Muscle layer of colon (tissue), 2 donors: ENCODE data around the gene C10orf88.
A peak's percentile ranks its signal among the peaks of the same experiment; 100 is the strongest.

Experiments
- H3K27ac ChIP-seq: one replicate; pipeline ENCODE4 v1.7.0; 2013; ENCODE audit warnings: low read depth, mild to moderate bottlenecking, low read length, moderate library complexity
- H3K27me3 ChIP-seq, 2 donors: one replicate each; pipeline ENCODE4 v1.7.0; 2013; ENCODE audit warnings: low read length in 2 of 2, mild to moderate bottlenecking in 2 of 2; ENCODE audit not compliant: insufficient read depth in 2 of 2, control insufficient read depth in 1 of 2
- H3K36me3 ChIP-seq: one replicate; pipeline ENCODE4 v1.7.0; 2013; ENCODE audit warnings: mild to moderate bottlenecking, low read length; ENCODE audit not compliant: insufficient read depth
- H3K4me1 ChIP-seq: one replicate; pipeline ENCODE4 v1.7.0; 2013; ENCODE audit warnings: mild to moderate bottlenecking, low read length; ENCODE audit not compliant: insufficient read depth
- H3K4me3 ChIP-seq, 2 donors: one replicate each; pipeline ENCODE4 v1.7.0; 2013; ENCODE audit warnings: low read length in 2 of 2, low read depth in 1 of 2, mild to moderate bottlenecking in 1 of 2, moderate library complexity in 1 of 2
- H3K9ac ChIP-seq: one replicate; pipeline ENCODE4 v1.7.0; 2013; ENCODE audit warnings: low read length
- H3K9me3 ChIP-seq: one replicate; pipeline ENCODE4 v1.7.0; 2013; ENCODE audit warnings: mild to moderate bottlenecking, low read length
- donor health status: abdominal sarcoma.
- donor health status: Adenocarcinoma of cecum.

The C10orf88 gene

DNA sequence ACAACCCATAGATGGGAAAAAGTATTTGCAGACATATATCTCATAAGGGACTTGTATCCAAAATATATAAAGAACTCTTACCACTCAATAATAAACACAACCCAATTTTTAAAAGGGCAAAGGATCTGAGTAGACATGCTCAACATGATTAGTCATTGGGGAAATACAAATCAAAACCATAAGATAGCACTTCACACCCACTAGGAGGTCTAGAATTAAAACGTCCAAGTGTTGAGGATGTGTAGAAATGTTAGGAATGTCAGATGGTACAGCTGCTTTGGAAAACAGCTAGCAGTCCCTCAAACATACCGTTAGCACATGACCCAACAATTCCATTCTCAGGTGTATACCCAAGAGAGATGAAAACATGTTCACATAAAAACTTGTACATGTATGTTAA lies 34.5 kb upstream of the C10orf88 start:
- H3K9me3 ChIP-seq, result no peaks in the 10 kb centered on the region
- H3K9ac ChIP-seq, result no peak overlapping the region
- no peak overlapping the region for H3K27ac ChIP-seq
- H3K36me3 ChIP-seq, result peaks cover 4% of the 10 kb centered on the region
- H3K4me1 ChIP-seq, result no peaks in the 10 kb centered on the region
- H3K4me3 ChIP-seq, result no peak overlapping the region
- H3K27me3 ChIP-seq, result no peaks in the 10 kb centered on the region

DNA sequence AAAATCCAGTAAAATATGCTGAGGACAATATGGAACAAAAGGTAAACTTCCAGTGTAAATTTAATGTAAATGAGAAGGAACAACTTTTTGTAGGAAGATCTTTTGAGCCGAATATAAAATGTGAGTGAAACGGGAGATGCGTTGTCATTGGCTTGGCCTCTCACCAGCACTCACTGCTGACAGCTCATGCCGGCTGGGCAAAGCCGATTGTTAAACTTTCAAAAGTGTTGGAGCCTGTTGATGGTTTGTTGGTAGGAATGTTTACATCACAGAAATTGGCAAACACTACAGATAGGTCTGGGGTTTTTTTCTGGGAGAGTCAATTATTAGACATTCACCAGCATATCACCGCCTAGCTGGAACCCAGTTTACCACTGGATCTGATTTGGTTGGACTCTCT lies 32.3 kb upstream of the C10orf88 start:
- Histone ChIP-seq H3K4me1 (no peaks in the 10 kb centered on the region), H3K27ac (no peak overlapping the region), H3K27me3 (no peaks in the 10 kb centered on the region), H3K4me3 (no peak overlapping the region), H3K36me3 (no peaks in the 10 kb centered on the region), H3K9me3 (no peaks in the 10 kb centered on the region), H3K9ac (no peak overlapping the region)

DNA sequence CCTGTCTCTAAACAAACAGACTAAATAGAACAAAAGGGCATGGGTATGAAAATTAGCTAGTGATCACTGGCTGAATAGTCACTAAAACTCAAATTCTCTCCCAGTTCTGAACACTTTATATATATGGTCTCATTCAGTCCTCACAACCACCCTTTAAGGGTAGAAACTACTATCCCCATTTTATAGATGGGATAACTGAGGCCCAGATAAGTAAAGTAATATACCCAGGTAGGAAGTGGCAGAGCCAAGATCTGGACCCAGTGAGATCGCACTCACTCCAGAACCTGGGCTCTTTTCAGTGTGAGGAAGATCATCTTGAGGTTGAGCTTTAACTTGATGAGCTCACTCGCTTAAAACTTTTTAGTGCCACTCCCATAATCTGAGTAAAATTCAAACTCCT lies 30.7 kb upstream of the C10orf88 start:
- no peak overlapping the region for H3K4me3 ChIP-seq
- no peaks in the 10 kb centered on the region for H3K9me3 ChIP-seq
- H3K4me1 ChIP-seq, result peaks cover 8% of the 10 kb centered on the region
- H3K36me3 ChIP-seq, result no peaks in the 10 kb centered on the region
- no peaks in the 10 kb centered on the region for H3K27me3 ChIP-seq
- H3K9ac ChIP-seq, result no peak overlapping the region
- no peak overlapping the region for H3K27ac ChIP-seq

DNA sequence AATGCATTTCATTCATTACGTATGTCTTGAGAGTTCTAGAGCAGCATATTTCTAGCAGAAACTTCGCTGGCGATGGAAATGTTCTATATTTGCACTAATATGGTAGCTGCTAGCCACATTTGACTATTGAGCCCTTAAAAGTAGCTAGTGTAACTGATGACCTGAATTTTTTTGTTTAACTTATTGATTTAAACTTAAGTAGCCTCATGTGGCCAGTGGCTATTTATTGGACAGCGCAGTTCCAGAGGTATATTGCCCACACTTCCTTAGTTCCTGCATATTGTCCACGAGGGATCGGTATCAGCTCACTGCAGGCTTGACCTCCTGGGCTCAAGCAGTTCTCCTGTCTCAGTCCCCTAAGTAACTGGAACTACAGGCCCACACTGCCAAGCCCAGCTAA lies 29.9 kb upstream of the C10orf88 start:
- Histone ChIP-seq H3K4me1 (peaks cover 12% of the 10 kb centered on the region), H3K27me3 (no peaks in the 10 kb centered on the region), H3K9ac (no peak overlapping the region), H3K36me3 (no peaks in the 10 kb centered on the region), H3K27ac (no peak overlapping the region), H3K4me3 (no peak overlapping the region), H3K9me3 (no peaks in the 10 kb centered on the region)

DNA sequence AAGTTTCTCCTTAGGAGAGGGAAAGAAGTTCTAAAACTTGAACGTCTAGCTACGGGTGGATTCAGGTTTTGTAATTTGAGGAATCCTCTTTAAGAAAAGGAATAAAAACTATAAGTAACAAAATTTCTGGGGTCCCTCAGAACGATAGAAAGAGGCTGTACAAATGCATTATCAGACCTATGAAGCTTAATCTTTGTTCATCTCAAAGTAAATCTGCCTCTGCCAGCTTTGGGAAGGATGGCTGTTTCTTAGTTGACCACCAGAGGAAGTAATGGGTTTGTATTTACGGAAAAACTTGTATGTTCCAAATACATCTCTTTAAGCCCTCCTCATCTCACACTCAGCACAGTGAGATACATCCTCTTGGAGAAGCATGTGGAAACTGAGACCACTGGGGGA lies 27.0 kb upstream of the C10orf88 start:
- no peak overlapping the region for H3K9ac ChIP-seq
- peaks cover 12% of the 10 kb centered on the region for H3K4me1 ChIP-seq
- H3K27me3 ChIP-seq, result no peaks in the 10 kb centered on the region
- H3K4me3 ChIP-seq, result peak overlapping the region; percentile 25 to 62
- H3K27ac ChIP-seq, result no peak overlapping the region
- no peaks in the 10 kb centered on the region for H3K36me3 ChIP-seq
- no peaks in the 10 kb centered on the region for H3K9me3 ChIP-seq

DNA sequence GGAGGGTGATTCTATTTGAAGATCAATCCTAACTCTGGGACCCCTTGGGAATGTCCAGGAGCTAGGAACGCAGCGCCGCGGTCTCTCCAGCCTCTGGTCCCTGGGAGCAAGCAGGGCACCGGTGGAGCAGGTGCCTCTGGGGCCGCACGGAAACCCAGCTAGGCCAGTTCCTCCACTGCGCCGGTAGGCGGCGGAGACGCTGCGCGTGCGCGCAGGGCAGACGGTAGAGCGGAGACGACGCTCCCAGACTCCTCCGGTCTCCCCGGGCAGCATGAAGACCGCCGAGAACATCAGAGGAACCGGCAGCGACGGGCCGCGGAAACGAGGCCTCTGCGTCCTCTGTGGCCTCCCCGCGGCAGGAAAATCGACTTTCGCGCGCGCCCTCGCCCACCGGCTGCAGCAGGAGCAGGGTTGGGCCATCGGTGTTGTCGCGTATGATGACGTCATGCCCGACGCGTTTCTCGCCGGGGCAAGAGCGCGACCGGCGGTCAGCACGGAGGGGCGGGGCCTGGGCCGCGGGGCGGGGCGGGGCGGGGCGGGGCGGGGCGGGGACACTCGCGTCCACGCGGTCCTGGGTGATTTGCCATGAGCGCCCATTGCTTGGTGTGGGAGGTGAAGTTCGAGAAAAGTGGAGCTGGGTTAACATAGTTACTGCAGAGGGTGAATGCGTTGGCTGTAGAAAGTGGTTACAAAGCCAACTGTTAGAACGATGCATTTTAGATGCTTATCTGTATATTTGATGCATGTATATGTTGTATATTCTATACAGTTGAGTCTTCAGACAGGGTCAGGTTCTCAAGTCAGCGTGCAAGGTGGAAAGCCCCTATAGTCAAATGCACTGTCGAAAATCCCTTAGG lies 26.4 kb upstream of the C10orf88 start, which contains the start of gene PSTK:
TSS of gene PSTK (plus strand) at position 193 of the 857 bp plus-strand sequence. CDS start at position 272, 79 bp downstream.
- H3K9ac ChIP-seq, result peak within 1 kb of the TSS; percentile 22
- peaks cover 12% of the 10 kb centered on the region for H3K4me1 ChIP-seq
- no peaks in the 10 kb centered on the region for H3K9me3 ChIP-seq
- H3K27ac ChIP-seq, result peak within 1 kb of the TSS; percentile 67
- H3K36me3 ChIP-seq, result no peaks in the 10 kb centered on the region
- H3K27me3 ChIP-seq, result no peaks in the 10 kb centered on the region
- peak within 1 kb of the TSS; percentile 49 to 62 for H3K4me3 ChIP-seq

DNA sequence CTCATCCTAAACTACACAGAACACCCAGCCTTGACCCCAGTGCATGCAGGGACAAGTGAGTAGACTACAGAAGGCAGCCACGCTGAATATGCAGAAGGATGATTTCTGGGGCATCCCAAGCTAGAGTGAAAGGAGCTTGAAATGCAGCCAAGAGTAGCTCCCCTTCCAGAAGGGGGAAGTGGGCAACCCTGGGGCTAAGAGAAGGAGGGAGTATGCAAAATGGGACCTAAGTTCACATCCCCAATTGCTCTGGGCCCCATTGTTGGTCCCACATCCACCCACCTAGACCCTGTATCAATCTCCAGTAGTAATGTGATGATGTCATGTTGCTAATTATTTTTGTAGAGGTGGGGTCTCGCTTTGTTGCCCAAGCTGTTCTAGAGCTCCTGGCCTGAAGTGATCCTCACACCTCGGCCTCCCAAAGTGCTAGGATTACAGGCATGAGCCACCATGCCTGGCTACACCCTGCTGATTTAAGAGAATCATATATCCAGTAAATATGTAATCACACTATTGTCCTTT lies 20.6 kb upstream of the C10orf88 start:
- no peak overlapping the region for H3K4me3 ChIP-seq
- no peaks in the 10 kb centered on the region for H3K36me3 ChIP-seq
- H3K4me1 ChIP-seq, result peaks cover 3% of the 10 kb centered on the region
- no peaks in the 10 kb centered on the region for H3K9me3 ChIP-seq
- H3K27ac ChIP-seq, result no peak overlapping the region
- no peak overlapping the region for H3K9ac ChIP-seq
- no peaks in the 10 kb centered on the region for H3K27me3 ChIP-seq

DNA sequence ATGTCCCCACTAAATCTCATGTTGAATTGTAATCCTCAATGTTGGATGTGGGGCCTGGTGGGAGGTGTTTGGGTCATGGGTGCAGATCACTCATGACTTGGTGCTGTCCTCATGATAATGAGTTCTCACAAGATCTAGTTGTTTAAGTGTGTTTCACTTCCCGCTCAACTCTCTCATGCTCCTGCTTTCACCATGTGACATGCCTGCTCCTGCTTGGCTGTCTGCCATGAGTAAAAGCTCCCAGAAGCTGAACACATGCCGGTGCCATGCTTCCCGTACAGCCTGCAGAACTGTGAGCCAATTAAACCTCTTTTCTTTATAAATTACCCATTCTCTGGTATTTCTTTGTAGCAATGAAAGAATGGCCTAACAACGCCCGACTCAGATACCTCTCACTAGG lies 20.0 kb upstream of the C10orf88 start:
- Histone ChIP-seq H3K27ac (no peak overlapping the region), H3K36me3 (no peaks in the 10 kb centered on the region), H3K9me3 (no peaks in the 10 kb centered on the region), H3K4me1 (no peaks in the 10 kb centered on the region), H3K9ac (no peak overlapping the region), H3K4me3 (no peak overlapping the region), H3K27me3 (no peaks in the 10 kb centered on the region)

DNA sequence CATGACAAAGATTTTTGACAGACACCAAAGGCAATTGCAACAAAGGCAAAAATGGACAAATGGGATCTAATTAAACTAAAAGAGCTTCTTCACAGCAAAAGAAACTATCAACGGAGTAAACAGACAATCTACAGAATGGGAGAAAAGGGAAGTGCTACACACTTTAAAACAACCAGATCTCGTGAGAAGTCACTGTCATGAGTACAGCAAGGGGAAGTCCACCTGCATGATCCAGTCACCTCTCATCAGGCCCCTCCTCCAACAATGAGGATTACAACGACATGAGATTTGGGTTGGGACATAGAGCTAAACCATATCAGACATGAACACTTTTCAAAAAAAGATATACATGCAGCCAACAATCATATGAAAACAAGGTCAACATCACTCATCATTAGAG lies 14.7 kb upstream of the C10orf88 start:
- Histone ChIP-seq H3K4me1 (no peaks in the 10 kb centered on the region), H3K27ac (no peak overlapping the region), H3K9ac (no peak overlapping the region), H3K4me3 (no peak overlapping the region), H3K27me3 (no peaks in the 10 kb centered on the region), H3K9me3 (no peaks in the 10 kb centered on the region), H3K36me3 (no peaks in the 10 kb centered on the region)

DNA sequence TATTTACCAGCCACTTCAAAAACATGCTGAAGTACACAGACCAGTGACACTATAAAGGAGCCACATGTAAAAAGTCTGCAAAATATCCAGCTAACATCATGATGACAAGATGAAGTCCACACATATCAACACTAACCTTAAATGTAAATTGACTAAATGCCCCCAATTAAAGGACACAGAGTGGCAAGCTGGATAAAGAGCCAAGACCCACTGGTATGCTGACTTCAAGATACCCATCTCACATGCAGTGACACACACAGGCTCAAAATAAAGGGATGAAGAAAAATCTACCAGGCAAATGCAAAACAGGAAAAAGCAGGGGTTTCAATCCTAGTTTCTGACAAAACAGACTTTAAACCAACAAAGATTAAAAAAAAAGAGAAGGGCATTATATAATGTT lies 12.9 kb upstream of the C10orf88 start:
- Histone ChIP-seq H3K27ac (no peak overlapping the region), H3K36me3 (no peaks in the 10 kb centered on the region), H3K4me1 (no peaks in the 10 kb centered on the region), H3K4me3 (no peak overlapping the region), H3K9me3 (no peaks in the 10 kb centered on the region), H3K27me3 (no peaks in the 10 kb centered on the region), H3K9ac (no peak overlapping the region)

DNA sequence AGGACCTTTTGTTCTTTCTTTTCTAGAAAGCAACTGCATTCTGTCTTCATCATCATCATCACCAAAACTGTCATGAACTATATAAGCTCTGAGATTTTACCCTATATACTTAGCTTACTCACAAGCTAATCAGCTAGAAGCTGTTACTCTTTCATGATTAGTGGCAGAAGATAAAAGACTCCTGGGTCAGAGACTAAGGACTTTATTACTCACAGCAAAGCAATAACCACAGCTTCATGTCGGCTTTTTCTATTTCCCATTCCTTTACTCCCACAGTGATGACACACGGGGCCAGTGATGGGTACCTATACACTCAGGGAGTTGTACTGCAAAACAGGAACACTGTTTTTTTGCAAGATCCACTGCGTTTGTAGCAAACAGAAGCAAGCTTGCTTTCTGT lies 8.4 kb upstream of the C10orf88 start:
- Histone ChIP-seq H3K27me3 (no peaks in the 10 kb centered on the region), H3K4me3 (no peak overlapping the region), H3K9me3 (no peaks in the 10 kb centered on the region), H3K9ac (no peak overlapping the region), H3K4me1 (no peaks in the 10 kb centered on the region), H3K27ac (no peak overlapping the region), H3K36me3 (no peaks in the 10 kb centered on the region)

DNA sequence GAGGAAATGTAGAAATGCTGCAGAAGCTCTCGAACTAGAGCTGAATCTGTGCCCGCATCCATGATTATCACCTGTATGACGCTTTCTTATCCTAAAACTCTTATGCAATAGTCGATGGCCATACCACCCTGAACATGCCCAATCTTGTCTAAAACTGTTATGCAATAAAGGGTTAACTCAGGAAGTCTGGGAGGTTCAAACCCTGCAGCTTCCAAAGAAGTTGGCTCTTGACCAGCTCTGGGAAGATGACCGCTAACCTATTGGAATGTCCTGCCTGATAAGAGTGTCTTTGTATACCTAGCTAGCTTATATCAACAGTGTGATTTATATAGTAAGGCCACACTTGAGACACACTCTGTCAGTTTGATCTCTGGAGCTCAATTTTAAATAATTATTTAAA lies 3.4 kb upstream of the C10orf88 start:
- Histone ChIP-seq H3K9me3 (no peaks in the 10 kb centered on the region), H3K36me3 (no peaks in the 10 kb centered on the region), H3K9ac (no peak overlapping the region), H3K4me3 (no peak overlapping the region), H3K27ac (no peak overlapping the region), H3K27me3 (no peaks in the 10 kb centered on the region), H3K4me1 (peaks cover 3% of the 10 kb centered on the region)
